Hepatocyte (in vitro differentiated cells): ENCODE results near the gene ZHX3. TPM values are rescaled to one million over a fixed set of nuclear protein-coding genes. Genes with fewer than 3 reads are reported as not detected.

Experiments used
- DNase-seq: peaks from one replicate; pipeline ENCODE4 v3.0.0-alpha.2; 2016; ENCODE audit warnings: low spot score
- H2AFZ ChIP-seq: fragments of 200-600 bp; sonication (generic); 2 replicates; pipeline ENCODE4 v1.6.0; 2016; ENCODE audit warnings: antibody characterized with exemption, mild to moderate bottlenecking
- H3K27ac ChIP-seq: fragments of 200-600 bp; sonication (generic); 2 replicates; pipeline ENCODE4 v1.5.1; 2016; ENCODE audit warnings: mild to moderate bottlenecking
- H3K27me3 ChIP-seq: fragments of 200-600 bp; sonication (generic); 2 replicates; pipeline ENCODE4 v1.6.1; 2016
- H3K36me3 ChIP-seq: fragments of 200-600 bp; sonication (generic); replicated peaks from 2 replicates; pipeline ENCODE4 v1.5.1; 2016; ENCODE audit warnings: low read depth; ENCODE audit not compliant: insufficient read depth
- H3K4me1 ChIP-seq: fragments of 200-600 bp; sonication (generic); 2 replicates; pipeline ENCODE4 v1.5.1; 2016; ENCODE audit warnings: mild to moderate bottlenecking, moderate library complexity; ENCODE audit not compliant: insufficient read depth
- H3K4me2 ChIP-seq: fragments of 200-600 bp; sonication (generic); 2 replicates; pipeline ENCODE4 v1.6.0; 2016
- H3K4me3 ChIP-seq: fragments of 200-600 bp; sonication (generic); 2 replicates; pipeline ENCODE4 v1.5.1; 2016; ENCODE audit warnings: mild to moderate bottlenecking
- H3K79me2 ChIP-seq: fragments of 200-600 bp; sonication (generic); 2 replicates; pipeline ENCODE4 v1.6.0; 2017; ENCODE audit warnings: mild to moderate bottlenecking
- H3K9me2 ChIP-seq: fragments of 200-600 bp; sonication (generic); replicated peaks from 2 replicates; pipeline ENCODE4 v1.6.0; 2017; ENCODE audit warnings: mild to moderate bottlenecking; ENCODE audit not compliant: insufficient read depth
- H3K9me3 ChIP-seq: fragments of 200-600 bp; sonication (generic); 2 replicates; pipeline ENCODE4 v1.5.1; 2016; ENCODE audit warnings: low read depth, mild to moderate bottlenecking
- H4K20me1 ChIP-seq: fragments of 200-600 bp; sonication (generic); 2 replicates; pipeline ENCODE4 v1.6.0; 2016; ENCODE audit warnings: mild to moderate bottlenecking; ENCODE audit not compliant: insufficient read depth, poor library complexity, severe bottlenecking
- EZH2 ChIP-seq: fragments of 200-600 bp; sonication (generic); IDR thresholded peaks from 2 replicates; pipeline ENCODE4 v1.6.1; 2016; ENCODE audit warnings: antibody characterized with exemption, mild to moderate bottlenecking, borderline replicate concordance
- EZH2phosphoT487 ChIP-seq: fragments of 200-600 bp; sonication (generic); IDR thresholded peaks from one replicate; pipeline ENCODE4 v1.6.1; 2018; ENCODE audit warnings: antibody characterized with exemption, mild to moderate bottlenecking, low read depth, moderate library complexity; ENCODE audit not compliant: unreplicated experiment, severe bottlenecking
- WGBS: methylation state at CpG from one replicate; pipeline ENCODE4 v1.1.6; 2016; ENCODE audit warnings: low lambda C conversion rate; ENCODE audit errors: missing lambda C conversion rate; 5-methylcytosine and 5-hydroxymethylcytosine counted together
- polyA plus RNA-seq: library from polyadenylated mRNA; unstranded; fragments of >200 nt; fragmentation: Nextera tagmentation; extraction: Ambion mirVana; gene quantifications from 2 replicates; pipeline ENCODE4 v1.2.1, GENCODE V29; 2016
- total RNA-seq: library from RNA; depleted of rRNA; stranded (reverse); fragments of >200 nt; gene quantifications from 2 replicates; pipeline ENCODE4 v1.2.3, GENCODE V29; 2014
- TF ChIP-seq, protein P1 (sequence below): fragments of 200-600 bp; sonication (generic); IDR thresholded peaks from 2 replicates; pipeline ENCODE4 v1.5.1; 2016; ENCODE audit warnings: antibody characterized with exemption, mild to moderate bottlenecking; ENCODE audit not compliant: poor library complexity

Gene ZHX3
- total and polyA plus RNA-seq, 2 experiments from 2014 or later, result 15.0 to 19.7 TPM

DNA sequence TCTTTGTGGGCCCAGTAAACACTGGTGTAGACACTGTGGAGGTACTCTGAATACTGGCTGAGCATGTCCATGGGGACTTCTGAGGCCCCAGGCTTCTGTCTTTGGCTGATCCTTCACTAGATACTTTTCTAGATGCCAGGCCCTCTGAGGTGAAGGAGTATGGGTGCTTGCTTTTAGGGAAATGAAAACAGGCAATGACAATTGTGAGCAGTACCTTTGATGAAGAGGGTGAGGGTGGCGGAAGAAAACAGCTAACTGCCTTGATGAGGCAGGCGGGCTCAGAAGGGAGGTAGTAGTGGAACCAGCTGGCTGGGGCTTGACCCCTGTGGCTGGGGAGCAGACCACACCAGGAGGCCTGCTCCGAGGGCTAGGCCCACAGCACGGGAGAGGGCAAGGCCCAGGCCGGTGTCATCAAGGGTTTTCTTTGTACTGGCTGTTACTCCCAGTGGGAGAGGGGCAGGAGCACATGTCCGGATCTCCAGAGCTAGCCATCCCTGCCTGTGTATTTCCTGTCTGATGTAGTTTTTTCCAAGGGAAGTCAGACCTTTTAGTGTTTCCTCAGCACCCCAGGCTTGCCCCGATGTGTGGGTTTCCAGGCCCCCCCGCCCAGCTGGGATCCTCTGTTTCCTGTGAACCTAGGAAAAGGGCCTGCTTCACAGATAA lies 176.2 kb downstream of the ZHX3 start:
- TF ChIP-seq EZH2 (no peak), EZH2phosphoT487 (no peak)
- TF ChIP-seq, protein P1, sequence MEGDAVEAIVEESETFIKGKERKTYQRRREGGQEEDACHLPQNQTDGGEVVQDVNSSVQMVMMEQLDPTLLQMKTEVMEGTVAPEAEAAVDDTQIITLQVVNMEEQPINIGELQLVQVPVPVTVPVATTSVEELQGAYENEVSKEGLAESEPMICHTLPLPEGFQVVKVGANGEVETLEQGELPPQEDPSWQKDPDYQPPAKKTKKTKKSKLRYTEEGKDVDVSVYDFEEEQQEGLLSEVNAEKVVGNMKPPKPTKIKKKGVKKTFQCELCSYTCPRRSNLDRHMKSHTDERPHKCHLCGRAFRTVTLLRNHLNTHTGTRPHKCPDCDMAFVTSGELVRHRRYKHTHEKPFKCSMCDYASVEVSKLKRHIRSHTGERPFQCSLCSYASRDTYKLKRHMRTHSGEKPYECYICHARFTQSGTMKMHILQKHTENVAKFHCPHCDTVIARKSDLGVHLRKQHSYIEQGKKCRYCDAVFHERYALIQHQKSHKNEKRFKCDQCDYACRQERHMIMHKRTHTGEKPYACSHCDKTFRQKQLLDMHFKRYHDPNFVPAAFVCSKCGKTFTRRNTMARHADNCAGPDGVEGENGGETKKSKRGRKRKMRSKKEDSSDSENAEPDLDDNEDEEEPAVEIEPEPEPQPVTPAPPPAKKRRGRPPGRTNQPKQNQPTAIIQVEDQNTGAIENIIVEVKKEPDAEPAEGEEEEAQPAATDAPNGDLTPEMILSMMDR, result no peak

DNA sequence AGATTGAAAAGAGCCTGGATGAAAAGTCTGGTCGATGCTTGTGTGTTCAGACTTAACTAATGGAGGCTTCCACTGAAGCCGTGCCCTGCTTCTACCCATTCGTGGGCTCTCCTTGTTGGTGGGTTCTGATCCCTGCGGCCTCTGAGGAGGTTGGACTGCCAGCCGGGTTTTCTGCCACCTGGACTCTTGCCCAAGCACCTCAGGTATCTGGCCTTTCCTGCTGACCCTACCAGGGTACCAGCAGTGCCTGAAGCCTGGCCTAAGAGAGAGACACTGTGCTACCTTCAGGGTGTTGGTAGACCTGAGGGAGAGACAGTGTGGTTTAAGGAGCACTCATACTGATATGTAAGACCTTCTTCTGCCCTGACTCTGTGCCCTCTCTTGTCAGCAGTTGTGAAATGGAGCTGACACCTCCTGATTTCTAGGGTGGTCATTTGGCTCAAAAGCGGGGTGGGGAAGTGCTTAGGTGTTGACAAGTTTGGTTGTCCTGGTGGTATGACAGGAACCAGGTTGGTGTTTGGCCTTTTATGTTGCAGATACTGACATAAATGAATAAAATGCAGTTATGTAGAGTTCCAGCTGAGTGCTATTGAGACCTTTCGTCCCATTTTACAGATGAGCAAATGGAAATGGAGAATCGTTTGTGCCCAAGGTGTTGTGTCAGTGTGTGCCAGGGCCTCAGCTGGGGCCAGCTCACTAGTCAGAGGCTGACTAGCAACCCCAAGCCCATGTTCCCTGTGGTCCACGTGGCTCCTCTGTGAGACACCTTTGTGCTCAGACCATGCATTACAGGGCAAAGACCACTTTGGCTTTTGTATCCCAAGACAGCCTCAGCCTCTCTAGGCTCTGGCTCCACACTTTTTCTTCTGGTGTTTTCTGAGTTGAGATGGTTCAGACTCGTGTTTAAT lies 177.1 kb downstream of the ZHX3 start:
- 82% methylated on average over 10 of the region's 10 CpGs for WGBS
- Histone ChIP-seq H3K27me3 (no peaks in the 10 kb centered on the region), H3K79me2 (peaks cover 81% of the 10 kb centered on the region), H3K4me2 (peak overlapping the region; percentile 88), H3K9me2 (no peaks in the 10 kb centered on the region), H3K36me3 (no peaks in the 10 kb centered on the region), H3K9me3 (no peaks in the 10 kb centered on the region), H4K20me1 (peaks cover 68% of the 10 kb centered on the region), H2AFZ (no peak overlapping the region), H3K4me3 (no peak overlapping the region), H3K27ac (peak overlapping the region; percentile 27), H3K4me1 (peaks cover 35% of the 10 kb centered on the region)
- DNase-seq, result no peak
- TF ChIP-seq EZH2, result no peak
- no peak for TF ChIP-seq EZH2phosphoT487
- TF ChIP-seq, protein P1, result no peak

More for the DNA sequence above, 176.2 kb downstream of the ZHX3 start:
- Histone ChIP-seq H3K9me2 (no peaks in the 10 kb centered on the region), H3K4me3 (no peak overlapping the region), H3K9me3 (no peaks in the 10 kb centered on the region), H3K4me2 (peak overlapping the region; percentile 88), H2AFZ (no peak overlapping the region), H4K20me1 (peaks cover 76% of the 10 kb centered on the region), H3K36me3 (no peaks in the 10 kb centered on the region), H3K4me1 (peaks cover 31% of the 10 kb centered on the region), H3K27ac (peak overlapping the region; percentile 27), H3K79me2 (peaks cover 89% of the 10 kb centered on the region), H3K27me3 (no peaks in the 10 kb centered on the region)
- DNase-seq, result no peak
- WGBS, result 69% methylated on average over 8 of the region's 8 CpGs

DNA sequence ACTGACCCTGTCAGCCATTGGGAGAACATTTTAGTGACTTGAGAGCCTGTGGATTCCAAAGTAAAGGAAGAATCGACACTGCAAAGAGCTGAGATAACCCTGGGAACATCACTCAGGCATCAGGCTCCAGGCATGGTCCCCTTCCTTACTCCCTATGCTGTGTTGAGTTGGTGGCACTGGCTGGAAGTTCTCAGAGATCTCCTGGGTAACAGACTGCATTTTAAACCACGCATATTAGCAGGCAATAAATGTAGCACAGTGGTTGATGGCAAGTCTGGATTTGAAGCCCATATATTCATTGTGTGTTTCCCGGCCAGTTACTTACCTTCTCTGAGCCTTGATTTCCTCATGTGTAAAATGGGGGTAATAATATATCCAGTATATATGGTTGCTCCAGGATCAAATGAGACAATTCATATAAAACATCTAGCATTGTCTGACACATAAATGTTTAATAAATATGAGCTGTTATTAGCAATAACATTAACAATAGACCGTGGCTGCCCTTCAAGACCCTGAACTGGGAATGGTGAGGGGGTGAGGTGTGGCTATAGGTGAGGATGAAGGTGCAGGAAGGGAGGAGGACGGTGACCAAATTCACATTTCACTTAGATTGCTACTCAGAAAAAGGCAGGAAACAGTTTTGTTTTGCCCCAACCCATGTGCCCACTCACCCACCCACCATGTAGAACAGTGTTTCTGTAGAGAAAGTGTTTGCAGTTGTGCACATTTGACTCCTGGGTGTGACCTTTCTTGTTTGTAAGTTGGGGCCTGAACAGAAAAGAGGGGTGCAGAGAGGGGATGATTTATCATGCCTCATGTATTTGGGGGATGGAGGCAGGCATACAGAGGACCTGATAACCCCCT lies 178.1 kb downstream of the ZHX3 start:
- Histone ChIP-seq H3K9me3 (no peaks in the 10 kb centered on the region), H3K79me2 (peaks cover 71% of the 10 kb centered on the region), H3K27ac (peak overlapping the region; percentile 100), H4K20me1 (peaks cover 58% of the 10 kb centered on the region), H3K4me1 (peaks cover 35% of the 10 kb centered on the region), H3K4me2 (peak overlapping the region; percentile 88), H3K9me2 (no peaks in the 10 kb centered on the region), H2AFZ (no peak overlapping the region), H3K36me3 (no peaks in the 10 kb centered on the region), H3K27me3 (no peaks in the 10 kb centered on the region), H3K4me3 (peak overlapping the region; percentile 94)
- no peak for DNase-seq
- TF ChIP-seq, protein P1, result no peak
- TF ChIP-seq EZH2phosphoT487 (no peak), EZH2 (no peak)
- 62% methylated on average over 5 of the region's 5 CpGs for WGBS
